GM23248 (cell line): ENCODE data around the gene IL4R. TPM values are rescaled to one million over a fixed set of nuclear protein-coding genes. Genes with fewer than 3 reads are reported as not detected.
A peak's percentile ranks its signal among the peaks of the same experiment; 100 is the strongest.

Experiments
- DNase-seq: peaks from one replicate; pipeline ENCODE4 v3.0.0-alpha.2; 2015
- H2AFZ ChIP-seq: fragments of 200-600 bp; sonication (generic); 2 replicates; pipeline ENCODE4 v1.6.1; 2016; ENCODE audit warnings: antibody characterized with exemption
- H3F3A ChIP-seq: fragments of 200-600 bp; sonication (generic); 2 replicates; pipeline ENCODE4 v1.6.1; 2016; ENCODE audit warnings: mild to moderate bottlenecking, antibody characterized with exemption, mixed run types; ENCODE audit not compliant: insufficient read depth
- H3K27ac ChIP-seq: fragments of 200-600 bp; sonication (generic); 2 replicates; pipeline ENCODE4 v1.5.1; 2016; ENCODE audit warnings: mild to moderate bottlenecking
- H3K27me3 ChIP-seq: fragments of 200-600 bp; sonication (generic); replicated peaks from 2 replicates; pipeline ENCODE4 v1.6.1; 2016; ENCODE audit warnings: mild to moderate bottlenecking; ENCODE audit not compliant: insufficient read depth
- H3K36me3 ChIP-seq: fragments of 200-600 bp; sonication (generic); 2 replicates; pipeline ENCODE4 v1.6.1; 2016; ENCODE audit warnings: low read depth, mild to moderate bottlenecking
- H3K4me1 ChIP-seq: fragments of 200-600 bp; sonication (generic); 2 replicates; pipeline ENCODE4 v1.6.1; 2016; ENCODE audit warnings: mild to moderate bottlenecking; ENCODE audit not compliant: insufficient read depth
- H3K4me2 ChIP-seq: fragments of 200-600 bp; sonication (generic); one replicate; pipeline ENCODE4 v1.6.1; 2016; ENCODE audit warnings: mild to moderate bottlenecking; ENCODE audit not compliant: unreplicated experiment
- H3K4me3 ChIP-seq: fragments of 200-600 bp; sonication (generic); 2 replicates; pipeline ENCODE4 v1.5.1; 2016; ENCODE audit warnings: mild to moderate bottlenecking
- H3K79me2 ChIP-seq: fragments of 200-600 bp; sonication (generic); 2 replicates; pipeline ENCODE4 v1.6.1; 2016; ENCODE audit warnings: mild to moderate bottlenecking; ENCODE audit not compliant: insufficient read depth
- H3K9ac ChIP-seq: fragments of 200-600 bp; sonication (generic); 2 replicates; pipeline ENCODE4 v1.6.1; 2016; ENCODE audit warnings: mild to moderate bottlenecking
- H3K9me2 ChIP-seq: fragments of 200-600 bp; sonication (generic); 2 replicates; pipeline ENCODE4 v1.6.1; 2016; ENCODE audit warnings: mixed run types, mild to moderate bottlenecking, moderate library complexity; ENCODE audit not compliant: insufficient read depth
- H3K9me3 ChIP-seq: fragments of 200-600 bp; sonication (generic); one replicate; pipeline ENCODE4 v1.6.1; 2017; ENCODE audit warnings: low read depth
- H4K20me1 ChIP-seq: fragments of 200-600 bp; sonication (generic); 2 replicates; pipeline ENCODE4 v1.6.0; 2016; ENCODE audit not compliant: insufficient read depth
- EZH2 ChIP-seq: fragments of 200-600 bp; sonication (generic); IDR thresholded peaks from 2 replicates; pipeline ENCODE4 v1.6.1; 2018; ENCODE audit warnings: antibody characterized with exemption, mild to moderate bottlenecking; ENCODE audit not compliant: insufficient read depth, poor library complexity, severe bottlenecking
- EZH2phosphoT487 ChIP-seq: fragments of 200-600 bp; sonication (generic); IDR thresholded peaks from 2 replicates; pipeline ENCODE4 v1.6.1; 2018; ENCODE audit warnings: antibody characterized with exemption, moderate library complexity, mild to moderate bottlenecking, low read depth; ENCODE audit not compliant: insufficient read depth
- WGBS, 2 experiments: methylation state at CpG; one replicate each; pipeline ENCODE4 v1.1.6; 2015 to 2017; ENCODE audit warnings: low lambda C conversion rate in 2 of 2, low coverage in 1 of 2; ENCODE audit errors: missing lambda C conversion rate in 2 of 2; 5-methylcytosine and 5-hydroxymethylcytosine counted together
- in situ Hi-C: fragments of 300-500 bp; cut with MboI; formaldehyde crosslinking; loops from 2 replicates; pipeline ENCODE4 v1.15.0; 2020
- polyA plus RNA-seq: library from polyadenylated mRNA; unstranded; fragments of >200 nt; fragmentation: Nextera tagmentation; extraction: Ambion mirVana; gene quantifications from 2 replicates; pipeline ENCODE4 v1.2.1, GENCODE V29; 2016
- total RNA-seq: library from RNA; depleted of rRNA; stranded (reverse); fragments of >200 nt; shearing (Covaris generic); gene quantifications from 2 replicates; pipeline ENCODE4 v1.2.3, GENCODE V29; 2014

IL4R gene
- total and polyA plus RNA-seq, 2 experiments from 2014 or later = 11.7 to 17.7 TPM

DNA sequence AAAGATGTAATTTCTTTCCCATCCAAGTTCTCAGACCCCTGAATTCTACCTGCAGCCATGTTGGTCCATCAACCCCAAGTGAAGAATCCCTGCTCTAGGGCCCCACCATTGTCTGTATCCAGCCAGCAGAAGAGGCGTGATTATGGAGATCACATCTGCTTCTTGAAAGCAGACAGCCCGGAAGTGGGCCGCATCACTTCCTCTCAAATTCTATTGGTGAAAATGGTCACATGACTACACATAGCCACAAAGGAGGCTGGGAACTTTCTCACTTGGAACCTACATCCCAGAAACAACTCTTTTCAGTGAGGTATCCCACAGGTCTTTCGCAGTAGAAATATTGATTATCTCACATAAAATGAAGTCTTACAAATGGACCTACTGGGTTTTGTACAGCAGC is 40.1 kb downstream of the IL4R start:
- no peaks in the 10 kb centered on the region for H3K4me1 ChIP-seq
- H4K20me1 ChIP-seq = no peaks in the 10 kb centered on the region
- H3K4me2 ChIP-seq = no peak overlapping the region
- in situ Hi-C loops = loop anchor here (25.0 kb wide), 1 partner anchor 1517 kb away; no protein-coding TSS in a partner anchor
- DNase-seq = no peak
- no peak overlapping the region for H3K9ac ChIP-seq
- no peaks in the 10 kb centered on the region for H3F3A ChIP-seq
- H3K27me3 ChIP-seq = no peaks in the 10 kb centered on the region
- H3K4me3 ChIP-seq = no peak overlapping the region
- no peaks in the 10 kb centered on the region for H3K79me2 ChIP-seq
- H3K9me3 ChIP-seq = no peaks in the 10 kb centered on the region
- no peaks in the 10 kb centered on the region for H3K9me2 ChIP-seq
- no peak for TF ChIP-seq EZH2
- 99% methylated on average over 4 of the region's 4 CpGs for WGBS, 2 experiments
- no peak overlapping the region for H2AFZ ChIP-seq
- peaks cover 26% of the 10 kb centered on the region for H3K36me3 ChIP-seq
- H3K27ac ChIP-seq = no peak overlapping the region

DNA sequence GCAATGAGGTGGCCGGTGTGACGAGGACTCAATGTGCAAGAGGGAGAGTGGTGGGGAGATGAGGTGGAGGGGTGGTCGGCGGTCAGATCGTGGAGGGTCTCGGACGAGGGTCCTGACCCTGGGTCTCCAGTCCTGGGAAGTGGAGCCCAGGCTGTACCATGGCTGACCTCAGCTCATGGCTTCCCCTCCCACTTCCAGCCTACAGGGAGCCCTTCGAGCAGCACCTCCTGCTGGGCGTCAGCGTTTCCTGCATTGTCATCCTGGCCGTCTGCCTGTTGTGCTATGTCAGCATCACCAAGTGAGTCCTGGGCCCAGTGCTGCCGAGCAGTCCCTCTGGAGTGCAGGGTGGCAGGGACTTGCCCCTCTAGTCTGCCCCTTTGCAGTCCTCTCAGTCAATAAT is 41.8 kb downstream of the IL4R start:
- WGBS, 2 experiments = 89 to 94% methylated on average over 12 of the region's 12 CpGs
- H3K4me3 ChIP-seq = no peak overlapping the region
- TF ChIP-seq EZH2 (no peak), EZH2phosphoT487 (no peak)
- in situ Hi-C loops = loop anchor here (25.0 kb wide), 1 partner anchor 1518 kb away; no protein-coding TSS in a partner anchor
- H3K36me3 ChIP-seq = peaks cover 34% of the 10 kb centered on the region
- H3K4me2 ChIP-seq = no peak overlapping the region
- H3K4me1 ChIP-seq = no peaks in the 10 kb centered on the region
- no peak overlapping the region for H2AFZ ChIP-seq
- H3K9me2 ChIP-seq = no peaks in the 10 kb centered on the region
- peak; percentile 61 for DNase-seq
- no peak overlapping the region for H3K9ac ChIP-seq
- H4K20me1 ChIP-seq = no peaks in the 10 kb centered on the region
- no peak overlapping the region for H3K27ac ChIP-seq
- H3K9me3 ChIP-seq = no peaks in the 10 kb centered on the region
- no peaks in the 10 kb centered on the region for H3F3A ChIP-seq
- no peaks in the 10 kb centered on the region for H3K79me2 ChIP-seq
- no peaks in the 10 kb centered on the region for H3K27me3 ChIP-seq

DNA sequence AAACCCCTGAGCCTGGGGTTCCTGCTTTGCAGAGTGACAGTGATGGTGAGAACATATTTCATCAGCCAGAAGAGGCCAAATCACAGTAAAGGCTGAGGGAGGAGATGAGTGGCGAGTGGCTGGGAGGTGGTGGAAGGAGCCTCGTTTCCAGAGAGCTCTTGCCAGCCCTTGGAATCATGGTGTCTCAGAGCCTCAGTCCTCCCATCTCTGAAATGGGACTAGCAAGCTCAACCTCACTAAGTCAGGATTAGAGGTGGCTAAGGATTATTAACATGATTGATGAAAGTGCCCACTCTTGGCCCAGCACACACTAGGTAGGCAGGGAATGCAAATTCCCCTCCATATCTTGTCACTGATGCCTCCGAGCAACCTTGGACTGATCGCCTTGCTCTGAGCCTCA is 43.0 kb downstream of the IL4R start:
- WGBS, 2 experiments = 84 to 88% methylated on average over 4 of the region's 4 CpGs
- Histone ChIP-seq H3F3A (0 out of 2 replicates have a peak, but pooled peaks cover under 1% of the 10 kb centered on the region), H3K9me3 (no peaks in the 10 kb centered on the region), H3K9me2 (no peaks in the 10 kb centered on the region), H3K4me3 (no peak overlapping the region), H3K4me1 (no peaks in the 10 kb centered on the region), H2AFZ (no peak overlapping the region), H3K79me2 (no peaks in the 10 kb centered on the region), H3K36me3 (peaks cover 29% of the 10 kb centered on the region), H3K27me3 (no peaks in the 10 kb centered on the region), H3K9ac (no peak overlapping the region), H3K4me2 (no peak overlapping the region), H4K20me1 (no peaks in the 10 kb centered on the region), H3K27ac (no peak overlapping the region)
- in situ Hi-C loops = loop anchor here (25.0 kb wide), 1 partner anchor 1519 kb away; no protein-coding TSS in a partner anchor
- DNase-seq = no peak
- TF ChIP-seq EZH2phosphoT487 (no peak), EZH2 (no peak)

DNA sequence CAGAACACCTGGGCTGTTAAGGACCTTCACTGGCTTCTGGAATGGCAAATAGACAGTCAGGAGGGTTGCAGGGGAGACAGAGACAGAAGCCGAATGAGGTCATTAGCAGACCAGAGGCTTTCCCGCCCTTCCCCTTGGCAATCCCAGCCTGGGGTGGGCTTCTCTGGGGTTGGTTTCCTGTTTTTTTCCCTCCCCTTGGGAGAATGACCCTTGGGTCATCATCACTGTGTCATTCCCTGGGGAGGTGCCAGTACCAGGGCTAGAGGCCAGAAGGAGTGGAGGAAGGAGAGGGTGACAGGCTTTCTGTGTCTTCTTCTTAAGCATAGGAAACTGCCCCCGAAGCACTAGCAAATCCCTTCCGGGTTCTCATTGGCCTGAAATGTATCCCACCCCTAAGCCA is 45.3 kb downstream of the IL4R start:
- peaks cover 5% of the 10 kb centered on the region for H3F3A ChIP-seq
- H3K79me2 ChIP-seq = no peaks in the 10 kb centered on the region
- no peak overlapping the region for H3K4me2 ChIP-seq
- H3K27me3 ChIP-seq = no peaks in the 10 kb centered on the region
- H3K9me2 ChIP-seq = no peaks in the 10 kb centered on the region
- H3K4me3 ChIP-seq = no peak overlapping the region
- no peaks in the 10 kb centered on the region for H3K9me3 ChIP-seq
- no peaks in the 10 kb centered on the region for H4K20me1 ChIP-seq
- peak; percentile 10 for DNase-seq
- peaks cover 21% of the 10 kb centered on the region for H3K36me3 ChIP-seq
- H3K9ac ChIP-seq = no peak overlapping the region
- in situ Hi-C loops = loop anchor here (25.0 kb wide), 1 partner anchor 1522 kb away; no protein-coding TSS in a partner anchor
- no peak overlapping the region for H3K27ac ChIP-seq
- H3K4me1 ChIP-seq = no peaks in the 10 kb centered on the region
- 98 to 100% methylated on average over 4 of the region's 4 CpGs for WGBS, 2 experiments
- no peak for TF ChIP-seq EZH2phosphoT487
- no peak for TF ChIP-seq EZH2
- H2AFZ ChIP-seq = no peak overlapping the region

DNA sequence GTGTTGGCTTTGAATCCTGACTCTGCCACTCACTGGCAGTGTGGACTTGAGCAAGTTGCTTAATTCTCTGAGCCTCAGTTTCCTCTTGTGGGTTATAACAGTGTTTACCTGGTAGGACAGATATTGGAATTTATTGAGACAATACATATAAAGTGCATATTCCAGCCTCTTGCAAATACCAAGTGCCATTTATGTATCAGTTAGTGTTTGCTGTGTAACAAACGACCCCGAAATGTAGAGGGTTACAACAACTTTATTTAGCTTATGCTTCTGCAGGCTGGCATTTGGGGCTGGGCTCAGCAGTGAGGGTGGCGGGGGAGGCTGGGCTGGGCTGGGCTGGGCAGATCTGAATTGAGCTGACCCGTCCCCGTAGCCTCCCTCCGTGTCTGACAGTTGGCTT is 45.8 kb downstream of the IL4R start:
- no peaks in the 10 kb centered on the region for H3K9me3 ChIP-seq
- H3K4me3 ChIP-seq = no peak overlapping the region
- DNase-seq = no peak
- no peaks in the 10 kb centered on the region for H3K9me2 ChIP-seq
- peaks cover 15% of the 10 kb centered on the region; the same call in 1 of the 2 replicates for H3K36me3 ChIP-seq
- TF ChIP-seq EZH2 (no peak), EZH2phosphoT487 (no peak)
- H4K20me1 ChIP-seq = no peaks in the 10 kb centered on the region
- no peak overlapping the region for H2AFZ ChIP-seq
- peaks cover 11% of the 10 kb centered on the region for H3F3A ChIP-seq
- no peak overlapping the region for H3K27ac ChIP-seq
- 76 to 80% methylated on average over 5 to 6 of the region's 6 CpGs for WGBS, 2 experiments
- no peaks in the 10 kb centered on the region for H3K27me3 ChIP-seq
- H3K4me1 ChIP-seq = no peaks in the 10 kb centered on the region
- no peaks in the 10 kb centered on the region for H3K79me2 ChIP-seq
- no peak overlapping the region for H3K9ac ChIP-seq
- in situ Hi-C loops = loop anchor here (25.0 kb wide), 1 partner anchor 1522 kb away; no protein-coding TSS in a partner anchor
- H3K4me2 ChIP-seq = no peak overlapping the region
